ENCODE measurements around the gene MT1E. TPM values are rescaled to one million over a fixed set of nuclear protein-coding genes. Genes with fewer than 3 reads are reported as not detected.
A peak's percentile ranks its signal among the peaks of the same experiment; 100 is the strongest.

The MT1E gene
- total RNA-seq, 1 experiment from 2014 or later = 114 TPM

- TF ChIP-seq ZNF425 (CRISPR knock-in tag; conservative IDR thresholded peaks at IDR 0.05) (no peak), NR3C1 (CRISPR knock-in tag; conservative IDR thresholded peaks at IDR 0.05; ENCODE audit: low read depth) (no peak), SMAD3 (CRISPR knock-in tag; IDR thresholded peaks at IDR 0.05; ENCODE audit: borderline replicate concordance) (no peak)
- TF ChIP-seq, protein P1, sequence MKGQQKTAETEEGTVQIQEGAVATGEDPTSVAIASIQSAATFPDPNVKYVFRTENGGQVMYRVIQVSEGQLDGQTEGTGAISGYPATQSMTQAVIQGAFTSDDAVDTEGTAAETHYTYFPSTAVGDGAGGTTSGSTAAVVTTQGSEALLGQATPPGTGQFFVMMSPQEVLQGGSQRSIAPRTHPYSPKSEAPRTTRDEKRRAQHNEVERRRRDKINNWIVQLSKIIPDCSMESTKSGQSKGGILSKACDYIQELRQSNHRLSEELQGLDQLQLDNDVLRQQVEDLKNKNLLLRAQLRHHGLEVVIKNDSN (CRISPR knock-in tag; IDR thresholded peaks at IDR 0.05) = peak; percentile 56; the same call in 1 of the 2 replicates
- TF ChIP-seq, protein P2, sequence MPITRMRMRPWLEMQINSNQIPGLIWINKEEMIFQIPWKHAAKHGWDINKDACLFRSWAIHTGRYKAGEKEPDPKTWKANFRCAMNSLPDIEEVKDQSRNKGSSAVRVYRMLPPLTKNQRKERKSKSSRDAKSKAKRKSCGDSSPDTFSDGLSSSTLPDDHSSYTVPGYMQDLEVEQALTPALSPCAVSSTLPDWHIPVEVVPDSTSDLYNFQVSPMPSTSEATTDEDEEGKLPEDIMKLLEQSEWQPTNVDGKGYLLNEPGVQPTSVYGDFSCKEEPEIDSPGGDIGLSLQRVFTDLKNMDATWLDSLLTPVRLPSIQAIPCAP (CRISPR knock-in tag; IDR thresholded peaks at IDR 0.05) = no peak
Observed at GRCh38 chr16:56647641-56648431, 22.3 kb downstream of the MT1E start (continued).

DNA sequence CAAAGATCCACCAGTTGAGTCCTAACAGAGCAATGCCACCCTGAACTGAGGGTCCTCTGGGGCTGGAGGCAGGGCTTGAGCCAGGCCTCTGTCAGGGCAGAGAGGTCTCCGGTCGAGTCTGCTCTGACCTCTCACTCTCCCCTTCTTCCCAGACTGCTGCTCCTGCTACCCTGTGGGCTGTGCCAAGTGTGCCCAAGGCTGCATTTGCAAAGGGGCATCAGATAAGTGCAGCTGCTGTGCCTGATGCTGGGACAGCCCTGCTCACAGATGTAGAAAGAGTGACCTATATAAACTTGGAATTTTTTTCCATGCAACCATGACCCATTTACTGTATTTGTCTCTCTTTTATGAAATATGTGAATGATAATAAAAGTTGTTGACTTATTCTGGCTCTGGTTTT, 23.7 kb downstream of the MT1E start:
- H3K4me1 Mint-ChIP-seq = peaks cover 6% of the 10 kb centered on the region
- ChIA-PET POLR2A (no interaction called here), CTCF (interaction anchor here (1.4 to 2.0 kb wide), 2 partner anchors 8 to 49 kb away, joined by 3 to 5 read pairs; partner anchors contain the start of gene MT1F)
- no peaks in the 10 kb centered on the region for H3K9me3 Mint-ChIP-seq
- no peaks in the 10 kb centered on the region for H3K36me3 Mint-ChIP-seq
- ATAC-seq (no peak), DNase-seq (ENCODE audit: low spot score) (no peak)
- H3K4me3 Mint-ChIP-seq = no peak overlapping the region
- H3K27me3 Mint-ChIP-seq (ENCODE audit: low read depth) = peaks cover 95% of the 10 kb centered on the region
- no peak overlapping the region for H3K27ac Mint-ChIP-seq
- TF ChIP-seq NFYB (CRISPR knock-in tag; conservative IDR thresholded peaks at IDR 0.05; ENCODE audit: low read depth) = no peak
- no peak for TF ChIP-seq TEAD1 (CRISPR knock-in tag; IDR thresholded peaks at IDR 0.05)
- no peak for TF ChIP-seq JAZF1 (CRISPR knock-in tag; IDR thresholded peaks at IDR 0.05)
- no peak for TF ChIP-seq MYBL2 (CRISPR knock-in tag; IDR thresholded peaks at IDR 0.05)
- no peak for TF ChIP-seq FOXP1 (CRISPR knock-in tag; IDR thresholded peaks at IDR 0.05; ENCODE audit: borderline replicate concordance)
- no peak for TF ChIP-seq GABPB1 (CRISPR knock-in tag; IDR thresholded peaks at IDR 0.05)
- TF ChIP-seq, protein P3, sequence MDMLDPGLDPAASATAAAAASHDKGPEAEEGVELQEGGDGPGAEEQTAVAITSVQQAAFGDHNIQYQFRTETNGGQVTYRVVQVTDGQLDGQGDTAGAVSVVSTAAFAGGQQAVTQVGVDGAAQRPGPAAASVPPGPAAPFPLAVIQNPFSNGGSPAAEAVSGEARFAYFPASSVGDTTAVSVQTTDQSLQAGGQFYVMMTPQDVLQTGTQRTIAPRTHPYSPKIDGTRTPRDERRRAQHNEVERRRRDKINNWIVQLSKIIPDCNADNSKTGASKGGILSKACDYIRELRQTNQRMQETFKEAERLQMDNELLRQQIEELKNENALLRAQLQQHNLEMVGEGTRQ (CRISPR knock-in tag; IDR thresholded peaks at IDR 0.05) = no peak
- no peak for TF ChIP-seq HMGXB4 (CRISPR knock-in tag; IDR thresholded peaks at IDR 0.05)
- no peak for TF ChIP-seq ZBTB21 (CRISPR knock-in tag; IDR thresholded peaks at IDR 0.05; ENCODE audit: borderline replicate concordance)
- TF ChIP-seq, protein P1 (CRISPR knock-in tag; IDR thresholded peaks at IDR 0.05) = no peak
- no peak for TF ChIP-seq NFE2L1 (CRISPR knock-in tag; IDR thresholded peaks at IDR 0.05)
- TF ChIP-seq ELF4 (CRISPR knock-in tag; IDR thresholded peaks at IDR 0.05; ENCODE audit: low read depth) = no peak
- no peak for TF ChIP-seq ARID4B (CRISPR knock-in tag; IDR thresholded peaks at IDR 0.05; ENCODE audit: borderline replicate concordance)
- TF ChIP-seq, protein P4, sequence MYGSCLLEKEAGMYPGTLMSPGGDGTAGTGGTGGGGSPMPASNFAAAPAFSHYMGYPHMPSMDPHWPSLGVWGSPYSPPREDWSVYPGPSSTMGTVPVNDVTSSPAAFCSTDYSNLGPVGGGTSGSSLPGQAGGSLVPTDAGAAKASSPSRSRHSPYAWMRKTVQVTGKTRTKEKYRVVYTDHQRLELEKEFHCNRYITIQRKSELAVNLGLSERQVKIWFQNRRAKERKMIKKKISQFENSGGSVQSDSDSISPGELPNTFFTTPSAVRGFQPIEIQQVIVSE (CRISPR knock-in tag; IDR thresholded peaks at IDR 0.05; ENCODE audit: borderline replicate concordance) = no peak

All from WTC11 (cell line).